ENCODE data around the gene ADH7.

The ADH7 gene

DNA sequence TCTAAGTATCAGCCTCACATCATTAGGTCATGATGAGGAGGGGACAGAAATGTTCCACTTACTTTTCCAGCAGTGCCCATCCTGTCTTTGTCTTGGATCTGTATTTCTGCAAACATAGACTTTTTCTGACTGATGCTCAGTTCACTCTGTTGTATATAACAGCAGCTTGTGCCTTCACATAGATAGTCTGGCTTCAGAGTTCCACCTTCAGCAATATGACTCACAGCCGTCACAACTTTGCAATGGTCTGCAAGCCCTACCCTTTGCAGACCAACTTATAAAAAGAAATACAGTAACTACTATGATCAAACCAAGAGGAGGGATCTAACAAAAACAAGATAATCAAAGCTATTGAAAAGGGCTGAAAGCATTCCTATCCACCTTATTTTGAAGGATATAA is at the start of gene ADH7:
Gene ADH7, minus strand, starts transcription at position 189 of the 400 bp plus-strand sequence. Its CDS starts 109 bp downstream, at position 80.
- no peak for TF ChIP-seq CTCF (IDR thresholded peaks at IDR 0.05)
- DNase-seq (ENCODE audit: low spot score): no peak
- Histone ChIP-seq H3K4me3 (no peak within 1 kb of the TSS), H3K27ac (no peak within 1 kb of the TSS)

- TF ChIP-seq CTCF (IDR thresholded peaks at IDR 0.05): no peak
- Histone ChIP-seq H3K27ac (no peak overlapping the region), H3K4me3 (no peak overlapping the region)
- no peak for DNase-seq (ENCODE audit: low spot score)
Measured at GRCh38 chr4:99483636-99484035, 48.5 kb upstream of the ADH7 start.

- no peak for DNase-seq (ENCODE audit: low spot score)
- no peak overlapping the region for H3K27ac ChIP-seq
- no peak overlapping the region for H3K4me3 ChIP-seq
- TF ChIP-seq CTCF (IDR thresholded peaks at IDR 0.05): no peak
Measured at GRCh38 chr4:99473131-99473530, 38.0 kb upstream of the ADH7 start.

- no peak for TF ChIP-seq CTCF (IDR thresholded peaks at IDR 0.05)
- H3K4me3 ChIP-seq: no peak overlapping the region
- no peak overlapping the region for H3K27ac ChIP-seq
- no peak for DNase-seq (ENCODE audit: low spot score)
Measured at GRCh38 chr4:99471896-99472295, 36.8 kb upstream of the ADH7 start.

- H3K4me3 ChIP-seq: no peak overlapping the region
- no peak for DNase-seq (ENCODE audit: low spot score)
- H3K27ac ChIP-seq: no peak overlapping the region
- no peak for TF ChIP-seq CTCF (IDR thresholded peaks at IDR 0.05)
Measured at GRCh38 chr4:99471349-99471748, 36.2 kb upstream of the ADH7 start.

DNA sequence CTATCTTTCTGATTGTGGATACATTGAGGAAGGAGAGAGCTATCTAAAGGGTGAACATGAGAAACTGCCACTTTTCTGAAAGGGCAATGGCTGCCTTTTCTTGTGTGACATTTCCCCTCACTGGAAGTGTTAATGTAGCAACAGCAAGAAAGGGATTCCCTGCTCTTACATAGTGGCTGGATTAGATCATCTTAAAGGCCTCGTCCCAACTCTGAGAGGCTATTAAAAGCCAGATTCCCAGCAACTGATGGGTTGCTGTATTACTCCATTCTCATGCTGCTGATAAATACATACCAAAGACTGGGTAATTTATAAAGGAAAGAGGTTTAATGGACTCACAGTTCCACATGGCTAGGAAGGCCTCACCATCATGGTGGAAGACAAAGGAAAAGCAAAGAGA is 33.7 kb upstream of the ADH7 start:
- DNase-seq (ENCODE audit: low spot score): no peak
- H3K4me3 ChIP-seq: no peak overlapping the region
- H3K27ac ChIP-seq: no peak overlapping the region
- no peak for TF ChIP-seq CTCF (IDR thresholded peaks at IDR 0.05)

- Histone ChIP-seq H3K4me3 (no peak overlapping the region), H3K27ac (no peak overlapping the region)
- no peak for TF ChIP-seq CTCF (IDR thresholded peaks at IDR 0.05)
- DNase-seq (ENCODE audit: low spot score): no peak
Measured at GRCh38 chr4:99467887-99468286, 32.7 kb upstream of the ADH7 start.
